Chondrocyte (in vitro differentiated cells): ENCODE measurements around the gene NFKB1. TPM values are rescaled to one million over a fixed set of nuclear protein-coding genes. Genes with fewer than 3 reads are reported as not detected.

Experiments
- DNase-seq: peaks from one replicate; pipeline ENCODE4 v3.0.0; 2021; ENCODE audit warnings: mixed read lengths, low spot score
- H3K27ac Mint-ChIP-seq: one replicate; pipeline ENCODE4 v1.8.0; 2021; ENCODE audit warnings: mild to moderate bottlenecking, moderate library complexity, mixed read lengths; ENCODE audit not compliant: unreplicated experiment
- H3K27me3 Mint-ChIP-seq: 2 replicates; pipeline ENCODE4 v1.8.0; 2021; ENCODE audit warnings: low read depth, mixed read lengths
- H3K36me3 Mint-ChIP-seq: 2 replicates; pipeline ENCODE4 v1.8.0; 2021; ENCODE audit warnings: low read depth, mixed read lengths
- H3K4me1 Mint-ChIP-seq: 2 replicates; pipeline ENCODE4 v1.8.0; 2021; ENCODE audit warnings: low read depth, mild to moderate bottlenecking, mixed read lengths
- H3K4me3 Mint-ChIP-seq: one replicate; pipeline ENCODE4 v1.8.0; 2021; ENCODE audit warnings: mild to moderate bottlenecking, moderate library complexity, mixed read lengths; ENCODE audit not compliant: unreplicated experiment
- H3K9me3 Mint-ChIP-seq: 2 replicates; pipeline ENCODE4 v1.8.0; 2021; ENCODE audit warnings: low read depth, mixed read lengths
- CTCF ChIP-seq: fragments of 200-600 bp; sonication (generic); IDR thresholded peaks from 2 replicates; pipeline ENCODE4 v1.5.0; 2021; ENCODE audit warnings: antibody characterized with exemption, mild to moderate bottlenecking, moderate library complexity
- total RNA-seq: library from RNA; stranded (reverse); gene quantifications from 3 replicates; pipeline ENCODE4 v1.2.1, GENCODE V29; 2021

NFKB1 gene
- total RNA-seq, 1 donor from 2014 or later, result 24.4 TPM

- Mint-ChIP-seq H3K27me3 (no peaks in the 10 kb centered on the region), H3K4me3 (no peak overlapping the region), H3K4me1 (peaks cover 19% of the 10 kb centered on the region), H3K9me3 (peaks cover 15% of the 10 kb centered on the region), H3K36me3 (peaks cover 6% of the 10 kb centered on the region), H3K27ac (no peak overlapping the region)
- DNase-seq, result no peak
- TF ChIP-seq CTCF, result no peak
Measured at GRCh38 chr4:102517753-102518152, 16.6 kb downstream of the NFKB1 start.

GRCh38 chr4:102518703-102519131, 17.6 kb downstream of the NFKB1 start:
- Mint-ChIP-seq H3K27me3 (no peaks in the 10 kb centered on the region), H3K36me3 (peaks cover 6% of the 10 kb centered on the region), H3K4me3 (no peak overlapping the region), H3K9me3 (peaks cover 15% of the 10 kb centered on the region), H3K27ac (no peak overlapping the region), H3K4me1 (peaks cover 24% of the 10 kb centered on the region)
- DNase-seq, result no peak
- TF ChIP-seq CTCF, result no peak

- peaks cover 4% of the 10 kb centered on the region for H3K36me3 Mint-ChIP-seq
- peaks cover 18% of the 10 kb centered on the region for H3K4me1 Mint-ChIP-seq
Measured at GRCh38 chr4:102519925-102520324, 18.8 kb downstream of the NFKB1 start.

GRCh38 chr4:102521570-102521969, 20.4 kb downstream of the NFKB1 start:
- H3K27ac Mint-ChIP-seq, result no peak overlapping the region
- no peak for TF ChIP-seq CTCF
- H3K4me3 Mint-ChIP-seq, result no peak overlapping the region
- no peaks in the 10 kb centered on the region for H3K27me3 Mint-ChIP-seq
- H3K9me3 Mint-ChIP-seq, result peaks cover 4% of the 10 kb centered on the region
- peaks cover 18% of the 10 kb centered on the region for H3K4me1 Mint-ChIP-seq
- no peak for DNase-seq
- H3K36me3 Mint-ChIP-seq, result peaks cover 3% of the 10 kb centered on the region

More at GRCh38 chr4:102519925-102520324, 18.8 kb downstream of the NFKB1 start:
- H3K27ac Mint-ChIP-seq, result no peak overlapping the region
- no peak for DNase-seq
- no peak overlapping the region for H3K4me3 Mint-ChIP-seq
- TF ChIP-seq CTCF, result no peak
- H3K9me3 Mint-ChIP-seq, result peaks cover 13% of the 10 kb centered on the region
- H3K27me3 Mint-ChIP-seq, result no peaks in the 10 kb centered on the region

GRCh38 chr4:102522031-102522440, 20.9 kb downstream of the NFKB1 start:
- peaks cover 2% of the 10 kb centered on the region for H3K36me3 Mint-ChIP-seq
- H3K4me1 Mint-ChIP-seq, result peaks cover 18% of the 10 kb centered on the region
- TF ChIP-seq CTCF, result no peak
- H3K27ac Mint-ChIP-seq, result no peak overlapping the region
- no peaks in the 10 kb centered on the region for H3K27me3 Mint-ChIP-seq
- no peak for DNase-seq
- H3K9me3 Mint-ChIP-seq, result peaks cover 1% of the 10 kb centered on the region
- H3K4me3 Mint-ChIP-seq, result no peak overlapping the region
